ENCODE results near the gene TMEM82. TPM values are rescaled to one million over a fixed set of nuclear protein-coding genes. Genes with fewer than 3 reads are reported as not detected.

The TMEM82 gene
- total and polyA plus RNA-seq, 9 of the 15 experiments (the other 6 are each of a cell fraction or from before 2014, with no cell fraction given) = not detected

DNA sequence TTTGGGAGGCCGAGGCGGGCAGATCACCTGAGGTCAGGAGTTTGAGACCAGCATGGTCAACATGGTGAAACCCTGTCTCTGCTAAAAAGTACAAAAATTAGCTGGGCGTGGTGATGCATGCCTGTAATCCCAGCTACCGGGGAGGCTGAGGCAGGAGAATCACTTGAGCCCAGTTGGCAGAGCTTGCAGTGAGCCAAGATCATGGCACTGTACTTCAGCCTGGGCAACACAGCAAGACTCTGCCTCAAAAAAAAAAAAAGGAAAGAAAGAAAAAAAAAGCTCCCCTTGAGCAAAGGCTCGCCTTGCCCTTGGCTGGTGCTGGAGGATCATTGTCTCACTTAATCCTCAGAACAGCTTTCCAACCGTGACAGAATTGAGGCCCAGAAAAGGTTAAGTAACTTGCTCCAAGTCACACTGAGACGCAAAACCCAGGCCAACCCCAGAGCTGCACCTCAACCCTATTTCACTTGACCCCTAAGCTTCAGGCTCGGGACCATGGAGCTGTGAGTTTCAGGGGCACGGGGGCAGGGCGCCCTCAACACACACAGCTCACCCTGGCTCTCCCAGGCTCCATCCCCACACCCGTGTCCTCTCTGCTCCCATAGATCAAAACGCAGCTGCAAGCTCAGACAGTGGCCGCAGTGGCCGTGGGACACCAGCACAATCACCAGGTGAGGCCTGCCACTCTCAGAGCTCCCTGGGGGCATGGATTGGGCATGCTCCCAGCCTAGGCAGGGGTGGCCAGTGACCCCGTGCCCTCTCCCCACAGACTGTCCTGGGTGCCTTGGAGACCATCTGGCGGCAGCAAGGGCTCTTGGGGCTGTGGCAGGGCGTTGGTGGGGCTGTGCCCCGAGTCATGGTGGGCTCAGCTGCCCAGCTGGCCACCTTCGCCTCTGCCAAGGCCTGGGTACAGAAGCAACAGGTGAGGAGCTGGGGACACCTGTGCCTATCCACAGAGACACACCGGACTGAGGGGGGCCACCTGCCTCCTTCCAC, 4.7 kb upstream of the TMEM82 start:
- TF ChIP-seq ZFP91 (CRISPR knock-in tag; IDR thresholded peaks at IDR 0.05) (no peak), ZFPM2 (CRISPR knock-in tag; IDR thresholded peaks at IDR 0.05) (no peak), RFX1 (IDR thresholded peaks at IDR 0.05) (no peak), ZNF184 (CRISPR knock-in tag; IDR thresholded peaks at IDR 0.05) (0 out of 2 replicates have a peak, but pooled peaks have one; percentile 25), FIP1L1 (IDR thresholded peaks at IDR 0.05; ENCODE audit: low read depth, low read length, poor library complexity, severe bottlenecking) (peak; percentile 36), POLR2G (IDR thresholded peaks at IDR 0.05; ENCODE audit: low read depth, low read length) (peak; percentile 37)
- TF ChIP-seq, protein P1, sequence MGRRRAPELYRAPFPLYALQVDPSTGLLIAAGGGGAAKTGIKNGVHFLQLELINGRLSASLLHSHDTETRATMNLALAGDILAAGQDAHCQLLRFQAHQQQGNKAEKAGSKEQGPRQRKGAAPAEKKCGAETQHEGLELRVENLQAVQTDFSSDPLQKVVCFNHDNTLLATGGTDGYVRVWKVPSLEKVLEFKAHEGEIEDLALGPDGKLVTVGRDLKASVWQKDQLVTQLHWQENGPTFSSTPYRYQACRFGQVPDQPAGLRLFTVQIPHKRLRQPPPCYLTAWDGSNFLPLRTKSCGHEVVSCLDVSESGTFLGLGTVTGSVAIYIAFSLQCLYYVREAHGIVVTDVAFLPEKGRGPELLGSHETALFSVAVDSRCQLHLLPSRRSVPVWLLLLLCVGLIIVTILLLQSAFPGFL (CRISPR knock-in tag; IDR thresholded peaks at IDR 0.05) = no peak
- H4K20me1 ChIP-seq (replicated peaks; ENCODE audit: control insufficient read depth, insufficient read depth, low read length) = no peaks in the 10 kb centered on the region; the same call in none of the 2 replicates
- ATAC-seq (no peak), DNase-seq (ENCODE audit: extremely low read depth in 1 of 4, low spot score in 3 of 4) (no peak), FAIRE-seq (no peak)
- POLR2A ChIA-PET = interaction anchor here (0.6 to 2.2 kb wide), 12 partner anchors 10 to 885 kb away, joined by 3 to 8 read pairs (median 4); no protein-coding TSS in a partner anchor
- intact Hi-C loops (cut with micrococcal nuclease) = no loop called here
- no peaks in the 10 kb centered on the region for H3K9me3 ChIP-seq (replicated peaks; ENCODE audit: control insufficient read depth, insufficient read depth, low read depth, low read length)
- no peaks in the 10 kb centered on the region for H3K27me3 ChIP-seq (ENCODE audit: control insufficient read depth in 2 of 2, insufficient read depth in 2 of 2, low read length in 2 of 2)
- no peak overlapping the region for H3K27ac ChIP-seq (ENCODE audit: extremely low read depth, low read depth, low read length)
- peaks cover 3 to 66% of the 10 kb centered on the region in 2 experiments; a peak in 4 of 5 replicates for H3K4me1 ChIP-seq (replicated peaks in 1 of 2; ENCODE audit: control insufficient read depth in 2 of 2, insufficient read depth in 2 of 2, low read length in 2 of 2)
- in situ Hi-C loops (cut with MboI) = no loop called here
- H2AFZ ChIP-seq (ENCODE audit: low read depth, low read length) = no peak overlapping the region
- peak overlapping the region in 1 of 2 experiments; percentile 57; a peak in 2 of 4 replicates for H3K9ac ChIP-seq (ENCODE audit: insufficient read depth in 1 of 2, low read depth in 2 of 2, low read length in 2 of 2)
- H3K4me3 ChIP-seq = no peak overlapping the region
- CTCF ChIA-PET (ENCODE audit: low intra/inter-chr PET ratio) = no interaction called here
- 50% methylated on average over 20 of the region's 20 CpGs for WGBS (ENCODE audit: insufficient coverage, low coverage, missing lambda C conversion rate)
- H3K36me3 ChIP-seq (ENCODE audit: control insufficient read depth, insufficient read depth, low read length) = peaks cover 22% of the 10 kb centered on the region; the same call in 2 of the 3 replicates
- no TSS peak for BruUV-seq (replicated peaks)
- no peak overlapping the region for H3K4me2 ChIP-seq (ENCODE audit: insufficient read depth, low read length)
- no peaks in the 10 kb centered on the region for H3K9me1 ChIP-seq (ENCODE audit: control insufficient read depth, insufficient read depth, low read length)
- H3K79me2 ChIP-seq (ENCODE audit: control insufficient read depth, insufficient read depth, low read length) = no peaks in the 10 kb centered on the region
